OCI-LY1 (cell line): ENCODE measurements around the gene ESR2.
A peak's percentile ranks its signal among the peaks of the same experiment; 100 is the strongest.

Experiments used
- H2AFZ ChIP-seq: fragments of 200-600 bp; sonication (generic), shearing (Covaris generic); 2 replicates; pipeline ENCODE4 v1.6.0; 2014; ENCODE audit warnings: antibody characterized with exemption, mild to moderate bottlenecking, low read length
- H3F3A ChIP-seq: fragments of 200-600 bp; sonication (generic), shearing (Covaris generic); 2 replicates; pipeline ENCODE4 v1.6.0; 2014; ENCODE audit warnings: mild to moderate bottlenecking, antibody characterized with exemption, low read length, moderate library complexity; ENCODE audit not compliant: insufficient read depth
- H3K27ac ChIP-seq: fragments of 200-600 bp; sonication (generic); 2 replicates; pipeline ENCODE4 v1.5.1; 2014; ENCODE audit warnings: low read length, mixed run types, mild to moderate bottlenecking, low read depth; ENCODE audit not compliant: poor library complexity, severe bottlenecking
- H3K27me3 ChIP-seq: fragments of 200-600 bp; sonication (generic); 2 replicates; pipeline ENCODE4 v1.6.0; 2014; ENCODE audit warnings: antibody characterized with exemption, mild to moderate bottlenecking, low read length, moderate library complexity; ENCODE audit not compliant: insufficient read depth
- H3K36me3 ChIP-seq: fragments of 200-600 bp; sonication (generic); 2 replicates; pipeline ENCODE4 v1.6.1; 2014; ENCODE audit warnings: mild to moderate bottlenecking, antibody characterized with exemption, low read length, moderate library complexity, mixed read lengths; ENCODE audit not compliant: insufficient read depth
- H3K4me1 ChIP-seq: fragments of 200-600 bp; sonication (generic); 2 replicates; pipeline ENCODE4 v1.5.1; 2014; ENCODE audit warnings: mild to moderate bottlenecking, low read length, moderate library complexity; ENCODE audit not compliant: insufficient read depth, severe bottlenecking
- H3K4me2 ChIP-seq: fragments of 200-600 bp; sonication (generic), shearing (Covaris generic); 2 replicates; pipeline ENCODE4 v1.6.1; 2014; ENCODE audit warnings: low read length
- H3K4me3 ChIP-seq: fragments of 200-600 bp; sonication (generic); 2 replicates; pipeline ENCODE4 v1.5.1; 2014; ENCODE audit warnings: low read length, low read depth, mild to moderate bottlenecking, mixed read lengths; ENCODE audit not compliant: poor library complexity, severe bottlenecking
- H3K79me2 ChIP-seq: fragments of 200-600 bp; shearing (Covaris generic); 2 replicates; pipeline ENCODE4 v1.6.1; 2016; ENCODE audit warnings: mixed run types, low read length, mixed read lengths; ENCODE audit not compliant: insufficient read depth
- H3K9ac ChIP-seq: fragments of 200-600 bp; sonication (generic), shearing (Covaris generic); 2 replicates; pipeline ENCODE4 v1.6.1; 2014; ENCODE audit warnings: mild to moderate bottlenecking, low read length, mixed read lengths
- H3K9me2 ChIP-seq: fragments of 200-600 bp; sonication (generic), shearing (Covaris generic); 2 replicates; pipeline ENCODE4 v1.6.1; 2014; ENCODE audit warnings: low read depth, mild to moderate bottlenecking, low read length, mixed read lengths
- H3K9me3 ChIP-seq: fragments of 200-600 bp; shearing (Covaris generic); 2 replicates; pipeline ENCODE4 v1.6.1; 2014; ENCODE audit warnings: low read length, mixed read lengths
- H4K20me1 ChIP-seq: fragments of 200-600 bp; sonication (generic), shearing (Covaris generic); 2 replicates; pipeline ENCODE4 v1.6.0; 2016; ENCODE audit warnings: mild to moderate bottlenecking, low read length; ENCODE audit not compliant: insufficient read depth
- CTCF ChIP-seq: fragments of 200-600 bp; sonication (generic), shearing (Covaris generic); IDR thresholded peaks from 2 replicates; pipeline ENCODE4 v1.5.1; 2017; ENCODE audit warnings: mild to moderate bottlenecking, antibody characterized with exemption, low read length, moderate library complexity, mixed read lengths
- EZH2 ChIP-seq: fragments of 200-600 bp; sonication (generic), shearing (Covaris generic); IDR thresholded peaks from 2 replicates; pipeline ENCODE4 v1.8.0; 2017; ENCODE audit warnings: borderline replicate concordance, mixed run types, mild to moderate bottlenecking, antibody characterized with exemption, low read length, moderate library complexity, mixed read lengths

Gene ESR2

DNA sequence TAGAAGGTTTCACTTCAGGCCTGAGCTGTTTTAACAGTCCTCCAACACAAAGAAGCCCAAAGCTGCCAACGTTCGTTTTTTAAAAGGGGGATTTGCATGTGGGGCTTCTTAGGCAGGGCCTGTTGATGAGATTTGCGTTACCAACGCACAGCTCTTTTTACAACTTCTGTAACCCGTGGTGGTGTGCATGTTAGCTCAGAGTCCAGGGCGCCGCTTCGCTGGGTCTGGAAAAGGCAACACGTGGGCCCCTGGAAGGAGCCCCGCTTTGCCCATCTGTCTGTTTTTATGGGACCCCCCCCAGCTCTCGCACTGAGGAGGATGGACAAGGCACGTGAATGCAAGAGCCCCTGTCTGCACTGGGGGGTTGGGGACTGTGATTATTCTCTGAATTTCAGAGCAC is 84.0 kb downstream of the ESR2 start:
- Histone ChIP-seq H3K36me3 (peaks cover 61% of the 10 kb centered on the region), H3K27ac (peak overlapping the region; percentile 100), H3K4me3 (peak overlapping the region; percentile 62), H4K20me1 (no peaks in the 10 kb centered on the region), H3K9ac (peak overlapping the region; percentile 88), H3K9me3 (no peaks in the 10 kb centered on the region), H3K79me2 (0 out of 2 replicates have a peak, but pooled peaks cover 8% of the 10 kb centered on the region), H3K4me2 (peak overlapping the region; percentile 82), H3F3A (peaks cover 9% of the 10 kb centered on the region; the same call in 1 of the 2 replicates), H3K9me2 (no peaks in the 10 kb centered on the region), H3K4me1 (peaks cover 92% of the 10 kb centered on the region), H2AFZ (no peak overlapping the region), H3K27me3 (no peaks in the 10 kb centered on the region)
- TF ChIP-seq EZH2: no peak
- no peak for TF ChIP-seq CTCF

- peaks cover 93% of the 10 kb centered on the region for H3K4me1 ChIP-seq
- H3K79me2 ChIP-seq: 0 out of 2 replicates have a peak, but pooled peaks cover 8% of the 10 kb centered on the region
- H3K9me2 ChIP-seq: no peaks in the 10 kb centered on the region
- H3K36me3 ChIP-seq: peaks cover 54% of the 10 kb centered on the region
- H3K27me3 ChIP-seq: no peaks in the 10 kb centered on the region
- peak overlapping the region; percentile 88 for H3K9ac ChIP-seq
- H4K20me1 ChIP-seq: no peaks in the 10 kb centered on the region
- TF ChIP-seq CTCF (no peak; the same call in 1 of the 2 replicates), EZH2 (no peak)
- H3K4me2 ChIP-seq: peak overlapping the region; percentile 82
- peaks cover 10% of the 10 kb centered on the region; the same call in 1 of the 2 replicates for H3F3A ChIP-seq
- H3K4me3 ChIP-seq: peak overlapping the region; percentile 62
- H3K9me3 ChIP-seq: no peaks in the 10 kb centered on the region
- H2AFZ ChIP-seq: no peak overlapping the region
- H3K27ac ChIP-seq: peak overlapping the region; percentile 100
These were observed 84.6 kb downstream of the ESR2 start for GRCh38 chr14:64209444-64210131.

DNA sequence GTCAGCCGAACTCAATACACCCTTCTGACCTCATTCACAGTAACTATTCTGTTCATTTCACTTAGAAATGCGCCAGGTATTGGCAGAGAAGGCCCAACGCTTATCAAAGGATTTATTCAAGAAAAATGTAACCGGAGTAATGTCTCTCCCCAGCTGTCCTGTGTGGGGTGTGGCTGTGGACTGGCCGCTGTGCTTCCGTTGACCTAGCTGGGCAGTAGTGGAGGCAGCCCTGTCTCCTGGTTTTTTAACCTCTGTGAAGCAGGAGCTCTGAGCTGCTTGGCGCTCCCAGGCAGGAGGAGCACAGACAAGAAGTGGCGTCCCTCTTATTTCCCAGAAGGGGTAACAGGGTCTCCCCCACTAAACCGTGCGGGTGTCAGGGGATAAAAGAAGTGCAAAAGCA is 85.2 kb downstream of the ESR2 start:
- H3K9me3 ChIP-seq: no peaks in the 10 kb centered on the region
- peak overlapping the region; percentile 62 for H3K4me3 ChIP-seq
- H2AFZ ChIP-seq: no peak overlapping the region
- H3K36me3 ChIP-seq: peaks cover 48% of the 10 kb centered on the region
- TF ChIP-seq EZH2: no peak
- no peak for TF ChIP-seq CTCF
- no peaks in the 10 kb centered on the region for H3K9me2 ChIP-seq
- no peaks in the 10 kb centered on the region for H3K27me3 ChIP-seq
- H3F3A ChIP-seq: peaks cover 16% of the 10 kb centered on the region; the same call in 1 of the 2 replicates
- peak overlapping the region; percentile 88 for H3K9ac ChIP-seq
- 0 out of 2 replicates have a peak, but pooled peaks cover 8% of the 10 kb centered on the region for H3K79me2 ChIP-seq
- peak overlapping the region; percentile 82 for H3K4me2 ChIP-seq
- peak overlapping the region; percentile 100 for H3K27ac ChIP-seq
- H3K4me1 ChIP-seq: peaks cover 99% of the 10 kb centered on the region
- H4K20me1 ChIP-seq: no peaks in the 10 kb centered on the region
